GM23338 (cell line): ENCODE results near the gene NT5DC3. TPM values are rescaled to one million over a fixed set of nuclear protein-coding genes. Genes with fewer than 3 reads are reported as not detected.

ENCODE experiments used
- ATAC-seq: fragments of 200-7000 bp; cut with Tn5 transposase; 3 replicates; pipeline ENCODE4 v1.9.1; 2020
- DNase-seq: peaks from one replicate; pipeline ENCODE4 v3.0.0-alpha.2; 2015; ENCODE audit warnings: low spot score
- H2AFZ ChIP-seq: fragments of 200-600 bp; sonication (generic); 2 replicates; pipeline ENCODE4 v1.8.0; 2016; ENCODE audit warnings: antibody characterized with exemption, mild to moderate bottlenecking, moderate library complexity
- H3F3A ChIP-seq: fragments of 200-600 bp; sonication (generic); replicated peaks from 2 replicates; pipeline ENCODE4 v1.8.0; 2017; ENCODE audit warnings: antibody characterized with exemption, mixed run types, low read depth
- H3K27ac ChIP-seq: fragments of 200-600 bp; sonication (generic); 2 replicates; pipeline ENCODE4 v1.6.1; 2016; ENCODE audit warnings: low read depth
- H3K27me3 ChIP-seq: fragments of 200-600 bp; sonication (generic); 2 replicates; pipeline ENCODE4 v1.8.0; 2016; ENCODE audit warnings: mild to moderate bottlenecking, mixed run types, moderate library complexity; ENCODE audit not compliant: insufficient read depth
- H3K36me3 ChIP-seq: fragments of 200-600 bp; sonication (generic); 2 replicates; pipeline ENCODE4 v1.8.0; 2016; ENCODE audit warnings: mild to moderate bottlenecking; ENCODE audit not compliant: insufficient read depth
- H3K4me1 ChIP-seq: fragments of 200-600 bp; sonication (generic); 2 replicates; pipeline ENCODE4 v1.8.0; 2016; ENCODE audit warnings: mild to moderate bottlenecking, moderate library complexity; ENCODE audit not compliant: insufficient read depth
- H3K4me2 ChIP-seq: fragments of 200-600 bp; sonication (generic); 2 replicates; pipeline ENCODE4 v1.7.1; 2017; ENCODE audit warnings: mixed run types
- H3K4me3 ChIP-seq: fragments of 200-600 bp; sonication (generic); 2 replicates; pipeline ENCODE4 v1.6.1; 2016; ENCODE audit warnings: mixed run types
- H3K79me2 ChIP-seq: fragments of 200-600 bp; sonication (generic); replicated peaks from 2 replicates; pipeline ENCODE4 v1.8.0; 2017; ENCODE audit warnings: mild to moderate bottlenecking; ENCODE audit not compliant: insufficient read depth
- H3K9me2 ChIP-seq: fragments of 200-600 bp; sonication (generic); 2 replicates; pipeline ENCODE4 v1.8.0; 2017; ENCODE audit not compliant: insufficient read depth
- H4K20me1 ChIP-seq: fragments of 200-600 bp; sonication (generic); replicated peaks from 2 replicates; pipeline ENCODE4 v1.8.0; 2017; ENCODE audit warnings: mild to moderate bottlenecking; ENCODE audit not compliant: insufficient read depth
- H3K27ac Mint-ChIP-seq: 2 replicates; pipeline ENCODE4 v1.8.0; 2020; ENCODE audit warnings: inconsistent platforms, mild to moderate bottlenecking, moderate library complexity, mixed read lengths
- H3K27me3 Mint-ChIP-seq: 3 replicates; pipeline ENCODE4 v1.8.0; 2022; ENCODE audit warnings: low read depth, mild to moderate bottlenecking, moderate library complexity, mixed read lengths, inconsistent platforms; ENCODE audit not compliant: insufficient read depth, poor library complexity
- H3K36me3 Mint-ChIP-seq: 3 replicates; pipeline ENCODE4 v1.8.0; 2021; ENCODE audit warnings: low read depth, mild to moderate bottlenecking, inconsistent platforms, moderate library complexity, mixed read lengths
- H3K4me1 Mint-ChIP-seq: 3 replicates; pipeline ENCODE4 v1.8.0; 2020; ENCODE audit warnings: mild to moderate bottlenecking, inconsistent platforms, mixed read lengths
- H3K4me3 Mint-ChIP-seq: 3 replicates; pipeline ENCODE4 v1.8.0; 2021; ENCODE audit warnings: moderate library complexity, mild to moderate bottlenecking, inconsistent platforms, mixed read lengths
- H3K9me3 Mint-ChIP-seq: 3 replicates; pipeline ENCODE4 v1.8.0; 2020; ENCODE audit warnings: moderate library complexity, mild to moderate bottlenecking, inconsistent platforms, mixed read lengths
- EZH2 ChIP-seq: fragments of 200-600 bp; sonication (generic); IDR thresholded peaks from one replicate; pipeline ENCODE4 v1.8.0; 2017; ENCODE audit warnings: antibody characterized with exemption, mild to moderate bottlenecking, low read depth; ENCODE audit not compliant: unreplicated experiment
- EZH2phosphoT487 ChIP-seq: fragments of 200-600 bp; sonication (generic); IDR thresholded peaks from one replicate; pipeline ENCODE4 v1.8.1; 2018; ENCODE audit warnings: antibody characterized with exemption; ENCODE audit not compliant: unreplicated experiment
- JUNB ChIP-seq: IDR thresholded peaks from one replicate; pipeline ENCODE4 v1.6.1; 2016; ENCODE audit warnings: antibody characterized with exemption; ENCODE audit not compliant: unreplicated experiment
- ZNF114 ChIP-seq: fragments of 250-450 bp; sonication (Bioruptor Pico); IDR thresholded peaks from 2 replicates; pipeline ENCODE4 v1.5.0; 2020; ENCODE audit warnings: mild to moderate bottlenecking, moderate library complexity
- ZNF331 ChIP-seq: fragments of 250-450 bp; sonication (Bioruptor Pico); IDR thresholded peaks from 2 replicates; pipeline ENCODE4 v1.5.0; 2020; ENCODE audit warnings: low read depth, mild to moderate bottlenecking, moderate library complexity
- polyA plus RNA-seq: library from polyadenylated mRNA; unstranded; fragments of >200 nt; fragmentation: Nextera tagmentation; extraction: Ambion mirVana; gene quantifications from 2 replicates; pipeline ENCODE4 v1.2.1, GENCODE V29; 2016
- total RNA-seq: library from RNA; depleted of rRNA; stranded (reverse); fragments of >200 nt; shearing (Covaris generic); gene quantifications from 2 replicates; pipeline ENCODE4 v1.2.3, GENCODE V29; 2014
- TF ChIP-seq, protein P1 (sequence below), 2 experiments: fragments of 200-600 bp in 1 of 2; sonication (generic) in 1 of 2; conservative IDR thresholded peaks; 2 replicates each; pipeline versions ENCODE4 v1.5.1 to v1.6.1; 2016 to 2017; ENCODE audit warnings: antibody characterized with exemption in 2 of 2, low read depth in 2 of 2, mild to moderate bottlenecking in 2 of 2, moderate library complexity in 1 of 2
- TF ChIP-seq, protein P2 (sequence below): fragments of 250-450 bp; sonication (Bioruptor Pico); IDR thresholded peaks from 2 replicates; pipeline ENCODE4 v1.5.0; 2020; ENCODE audit warnings: mild to moderate bottlenecking, moderate library complexity
- TF ChIP-seq, protein P3 (sequence below): IDR thresholded peaks from 2 replicates; pipeline ENCODE4 v1.6.1; 2016; ENCODE audit warnings: antibody characterized with exemption
- TF ChIP-seq, protein P4 (sequence below): IDR thresholded peaks from one replicate; pipeline ENCODE4 v1.6.1; 2018; ENCODE audit warnings: antibody characterized with exemption; ENCODE audit not compliant: unreplicated experiment

Gene NT5DC3
- total and polyA plus RNA-seq, 2 experiments from 2014 or later, result 2.2 to 12.5 TPM

- Histone ChIP-seq H2AFZ (no peak overlapping the region), H3K27ac (no peak overlapping the region), H4K20me1 (no peaks in the 10 kb centered on the region), H3K36me3 (no peaks in the 10 kb centered on the region), H3K9me2 (no peaks in the 10 kb centered on the region), H3K27me3 (no peaks in the 10 kb centered on the region), H3K4me3 (no peak overlapping the region), H3F3A (no peaks in the 10 kb centered on the region), H3K4me1 (0 out of 2 replicates have a peak, but pooled peaks cover 3% of the 10 kb centered on the region), H3K4me2 (no peak overlapping the region), H3K79me2 (no peaks in the 10 kb centered on the region)
- no peak for TF ChIP-seq EZH2
- TF ChIP-seq ZNF114, result no peak
- TF ChIP-seq, protein P1, sequence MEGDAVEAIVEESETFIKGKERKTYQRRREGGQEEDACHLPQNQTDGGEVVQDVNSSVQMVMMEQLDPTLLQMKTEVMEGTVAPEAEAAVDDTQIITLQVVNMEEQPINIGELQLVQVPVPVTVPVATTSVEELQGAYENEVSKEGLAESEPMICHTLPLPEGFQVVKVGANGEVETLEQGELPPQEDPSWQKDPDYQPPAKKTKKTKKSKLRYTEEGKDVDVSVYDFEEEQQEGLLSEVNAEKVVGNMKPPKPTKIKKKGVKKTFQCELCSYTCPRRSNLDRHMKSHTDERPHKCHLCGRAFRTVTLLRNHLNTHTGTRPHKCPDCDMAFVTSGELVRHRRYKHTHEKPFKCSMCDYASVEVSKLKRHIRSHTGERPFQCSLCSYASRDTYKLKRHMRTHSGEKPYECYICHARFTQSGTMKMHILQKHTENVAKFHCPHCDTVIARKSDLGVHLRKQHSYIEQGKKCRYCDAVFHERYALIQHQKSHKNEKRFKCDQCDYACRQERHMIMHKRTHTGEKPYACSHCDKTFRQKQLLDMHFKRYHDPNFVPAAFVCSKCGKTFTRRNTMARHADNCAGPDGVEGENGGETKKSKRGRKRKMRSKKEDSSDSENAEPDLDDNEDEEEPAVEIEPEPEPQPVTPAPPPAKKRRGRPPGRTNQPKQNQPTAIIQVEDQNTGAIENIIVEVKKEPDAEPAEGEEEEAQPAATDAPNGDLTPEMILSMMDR (conservative IDR thresholded peaks at IDR 0.05; ENCODE audit: low read depth in 2 of 2), result no peak
- TF ChIP-seq, protein P2, sequence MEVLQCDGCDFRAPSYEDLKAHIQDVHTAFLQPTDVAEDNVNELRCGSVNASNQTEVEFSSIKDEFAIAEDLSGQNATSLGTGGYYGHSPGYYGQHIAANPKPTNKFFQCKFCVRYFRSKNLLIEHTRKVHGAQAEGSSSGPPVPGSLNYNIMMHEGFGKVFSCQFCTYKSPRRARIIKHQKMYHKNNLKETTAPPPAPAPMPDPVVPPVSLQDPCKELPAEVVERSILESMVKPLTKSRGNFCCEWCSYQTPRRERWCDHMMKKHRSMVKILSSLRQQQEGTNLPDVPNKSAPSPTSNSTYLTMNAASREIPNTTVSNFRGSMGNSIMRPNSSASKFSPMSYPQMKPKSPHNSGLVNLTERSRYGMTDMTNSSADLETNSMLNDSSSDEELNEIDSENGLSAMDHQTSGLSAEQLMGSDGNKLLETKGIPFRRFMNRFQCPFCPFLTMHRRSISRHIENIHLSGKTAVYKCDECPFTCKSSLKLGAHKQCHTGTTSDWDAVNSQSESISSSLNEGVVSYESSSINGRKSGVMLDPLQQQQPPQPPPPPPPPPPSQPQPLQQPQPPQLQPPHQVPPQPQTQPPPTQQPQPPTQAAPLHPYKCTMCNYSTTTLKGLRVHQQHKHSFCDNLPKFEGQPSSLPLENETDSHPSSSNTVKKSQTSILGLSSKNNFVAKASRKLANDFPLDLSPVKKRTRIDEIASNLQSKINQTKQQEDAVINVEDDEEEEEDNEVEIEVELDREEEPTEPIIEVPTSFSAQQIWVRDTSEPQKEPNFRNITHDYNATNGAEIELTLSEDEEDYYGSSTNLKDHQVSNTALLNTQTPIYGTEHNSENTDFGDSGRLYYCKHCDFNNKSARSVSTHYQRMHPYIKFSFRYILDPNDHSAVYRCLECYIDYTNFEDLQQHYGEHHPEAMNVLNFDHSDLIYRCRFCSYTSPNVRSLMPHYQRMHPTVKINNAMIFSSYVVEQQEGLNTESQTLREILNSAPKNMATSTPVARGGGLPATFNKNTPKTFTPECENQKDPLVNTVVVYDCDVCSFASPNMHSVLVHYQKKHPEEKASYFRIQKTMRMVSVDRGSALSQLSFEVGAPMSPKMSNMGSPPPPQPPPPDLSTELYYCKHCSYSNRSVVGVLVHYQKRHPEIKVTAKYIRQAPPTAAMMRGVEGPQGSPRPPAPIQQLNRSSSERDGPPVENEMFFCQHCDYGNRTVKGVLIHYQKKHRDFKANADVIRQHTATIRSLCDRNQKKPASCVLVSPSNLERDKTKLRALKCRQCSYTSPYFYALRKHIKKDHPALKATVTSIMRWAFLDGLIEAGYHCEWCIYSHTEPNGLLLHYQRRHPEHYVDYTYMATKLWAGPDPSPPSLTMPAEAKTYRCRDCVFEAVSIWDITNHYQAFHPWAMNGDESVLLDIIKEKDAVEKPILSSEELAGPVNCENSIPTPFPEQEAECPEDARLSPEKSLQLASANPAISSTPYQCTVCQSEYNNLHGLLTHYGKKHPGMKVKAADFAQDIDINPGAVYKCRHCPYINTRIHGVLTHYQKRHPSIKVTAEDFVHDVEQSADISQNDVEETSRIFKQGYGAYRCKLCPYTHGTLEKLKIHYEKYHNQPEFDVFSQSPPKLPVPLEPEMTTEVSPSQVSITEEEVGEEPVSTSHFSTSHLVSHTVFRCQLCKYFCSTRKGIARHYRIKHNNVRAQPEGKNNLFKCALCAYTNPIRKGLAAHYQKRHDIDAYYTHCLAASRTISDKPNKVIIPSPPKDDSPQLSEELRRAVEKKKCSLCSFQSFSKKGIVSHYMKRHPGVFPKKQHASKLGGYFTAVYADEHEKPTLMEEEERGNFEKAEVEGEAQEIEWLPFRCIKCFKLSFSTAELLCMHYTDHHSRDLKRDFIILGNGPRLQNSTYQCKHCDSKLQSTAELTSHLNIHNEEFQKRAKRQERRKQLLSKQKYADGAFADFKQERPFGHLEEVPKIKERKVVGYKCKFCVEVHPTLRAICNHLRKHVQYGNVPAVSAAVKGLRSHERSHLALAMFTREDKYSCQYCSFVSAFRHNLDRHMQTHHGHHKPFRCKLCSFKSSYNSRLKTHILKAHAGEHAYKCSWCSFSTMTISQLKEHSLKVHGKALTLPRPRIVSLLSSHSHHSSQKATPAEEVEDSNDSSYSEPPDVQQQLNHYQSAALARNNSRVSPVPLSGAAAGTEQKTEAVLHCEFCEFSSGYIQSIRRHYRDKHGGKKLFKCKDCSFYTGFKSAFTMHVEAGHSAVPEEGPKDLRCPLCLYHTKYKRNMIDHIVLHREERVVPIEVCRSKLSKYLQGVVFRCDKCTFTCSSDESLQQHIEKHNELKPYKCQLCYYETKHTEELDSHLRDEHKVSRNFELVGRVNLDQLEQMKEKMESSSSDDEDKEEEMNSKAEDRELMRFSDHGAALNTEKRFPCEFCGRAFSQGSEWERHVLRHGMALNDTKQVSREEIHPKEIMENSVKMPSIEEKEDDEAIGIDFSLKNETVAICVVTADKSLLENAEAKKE (CRISPR knock-in tag), result no peak
- no peak for TF ChIP-seq EZH2phosphoT487
- no peak for TF ChIP-seq ZNF331 (CRISPR knock-in tag)
- TF ChIP-seq, protein P3, sequence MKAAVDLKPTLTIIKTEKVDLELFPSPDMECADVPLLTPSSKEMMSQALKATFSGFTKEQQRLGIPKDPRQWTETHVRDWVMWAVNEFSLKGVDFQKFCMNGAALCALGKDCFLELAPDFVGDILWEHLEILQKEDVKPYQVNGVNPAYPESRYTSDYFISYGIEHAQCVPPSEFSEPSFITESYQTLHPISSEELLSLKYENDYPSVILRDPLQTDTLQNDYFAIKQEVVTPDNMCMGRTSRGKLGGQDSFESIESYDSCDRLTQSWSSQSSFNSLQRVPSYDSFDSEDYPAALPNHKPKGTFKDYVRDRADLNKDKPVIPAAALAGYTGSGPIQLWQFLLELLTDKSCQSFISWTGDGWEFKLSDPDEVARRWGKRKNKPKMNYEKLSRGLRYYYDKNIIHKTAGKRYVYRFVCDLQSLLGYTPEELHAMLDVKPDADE, result no peak
- TF ChIP-seq, protein P4, sequence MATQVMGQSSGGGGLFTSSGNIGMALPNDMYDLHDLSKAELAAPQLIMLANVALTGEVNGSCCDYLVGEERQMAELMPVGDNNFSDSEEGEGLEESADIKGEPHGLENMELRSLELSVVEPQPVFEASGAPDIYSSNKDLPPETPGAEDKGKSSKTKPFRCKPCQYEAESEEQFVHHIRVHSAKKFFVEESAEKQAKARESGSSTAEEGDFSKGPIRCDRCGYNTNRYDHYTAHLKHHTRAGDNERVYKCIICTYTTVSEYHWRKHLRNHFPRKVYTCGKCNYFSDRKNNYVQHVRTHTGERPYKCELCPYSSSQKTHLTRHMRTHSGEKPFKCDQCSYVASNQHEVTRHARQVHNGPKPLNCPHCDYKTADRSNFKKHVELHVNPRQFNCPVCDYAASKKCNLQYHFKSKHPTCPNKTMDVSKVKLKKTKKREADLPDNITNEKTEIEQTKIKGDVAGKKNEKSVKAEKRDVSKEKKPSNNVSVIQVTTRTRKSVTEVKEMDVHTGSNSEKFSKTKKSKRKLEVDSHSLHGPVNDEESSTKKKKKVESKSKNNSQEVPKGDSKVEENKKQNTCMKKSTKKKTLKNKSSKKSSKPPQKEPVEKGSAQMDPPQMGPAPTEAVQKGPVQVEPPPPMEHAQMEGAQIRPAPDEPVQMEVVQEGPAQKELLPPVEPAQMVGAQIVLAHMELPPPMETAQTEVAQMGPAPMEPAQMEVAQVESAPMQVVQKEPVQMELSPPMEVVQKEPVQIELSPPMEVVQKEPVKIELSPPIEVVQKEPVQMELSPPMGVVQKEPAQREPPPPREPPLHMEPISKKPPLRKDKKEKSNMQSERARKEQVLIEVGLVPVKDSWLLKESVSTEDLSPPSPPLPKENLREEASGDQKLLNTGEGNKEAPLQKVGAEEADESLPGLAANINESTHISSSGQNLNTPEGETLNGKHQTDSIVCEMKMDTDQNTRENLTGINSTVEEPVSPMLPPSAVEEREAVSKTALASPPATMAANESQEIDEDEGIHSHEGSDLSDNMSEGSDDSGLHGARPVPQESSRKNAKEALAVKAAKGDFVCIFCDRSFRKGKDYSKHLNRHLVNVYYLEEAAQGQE, result no peak
- TF ChIP-seq JUNB, result no peak
- ATAC-seq, result no peak
- H3K36me3 Mint-ChIP-seq, result peaks cover 43% of the 10 kb centered on the region
- no peak overlapping the region for H3K27ac Mint-ChIP-seq
- DNase-seq, result no peak
- H3K27me3 Mint-ChIP-seq, result no peaks in the 10 kb centered on the region
- no peaks in the 10 kb centered on the region; the same call in 2 of the 3 replicates for H3K4me1 Mint-ChIP-seq
- H3K4me3 Mint-ChIP-seq, result no peak overlapping the region
- H3K9me3 Mint-ChIP-seq, result no peaks in the 10 kb centered on the region
Measured at GRCh38 chr12:103782399-103782798, 58.6 kb downstream of the NT5DC3 start.
